ENCODE results near the gene ACOX1. TPM values are rescaled to one million over a fixed set of nuclear protein-coding genes. Genes with fewer than 3 reads are reported as not detected.

Gene ACOX1
- total and polyA plus RNA-seq, 4 donors, result 33.3 to 293 (median 63.4) TPM

- H3K27me3 ChIP-seq (ENCODE audit: control insufficient read depth in 4 of 4, insufficient read depth in 4 of 4, low read length in 3 of 4), result no peaks in the 10 kb centered on the region
- H3K9me3 ChIP-seq (ENCODE audit: control insufficient read depth in 4 of 4, low read length in 3 of 4), result no peaks in the 10 kb centered on the region
- H3K27ac ChIP-seq (ENCODE audit: low read depth in 1 of 2, low read length in 2 of 2), result peak overlapping the region; percentile 6 to 8
- no peak overlapping the region for H3K9ac ChIP-seq (ENCODE audit: low read depth in 1 of 2, low read length in 2 of 2)
- no peak for TF ChIP-seq GABPA (IDR thresholded peaks at IDR 0.05 in 1 of 2, conservative IDR thresholded peaks at IDR 0.05 in 1 of 2)
- TF ChIP-seq REST (IDR thresholded peaks at IDR 0.05), result no peak
- no peaks in the 10 kb centered on the region for H3K36me3 ChIP-seq (ENCODE audit: control insufficient read depth in 4 of 4, insufficient read depth in 3 of 4, low read depth in 1 of 4, low read length in 3 of 4)
- 91% methylated on average over 19 of the region's 19 CpGs for WGBS
- no peak for DNase-seq (ENCODE audit: low spot score)
- H3K4me3 ChIP-seq (ENCODE audit: low read depth in 1 of 3, low read length in 3 of 3), result no peak overlapping the region
- H3K4me1 ChIP-seq (ENCODE audit: control insufficient read depth in 4 of 4, insufficient read depth in 4 of 4, low read length in 3 of 4), result peaks cover 0 to 17% (median 14%) of the 10 kb centered on the region in 4 donors
Observed at GRCh38 chr17:75922963-75923874, 55.7 kb downstream of the ACOX1 start.

GRCh38 chr17:75922173-75922961 is 56.6 kb downstream of the ACOX1 start:
- Histone ChIP-seq H3K27ac (ENCODE audit: low read depth in 1 of 2, low read length in 2 of 2) (peak overlapping the region; percentile 6 to 8), H3K4me1 (ENCODE audit: control insufficient read depth in 4 of 4, insufficient read depth in 4 of 4, low read length in 3 of 4) (peaks cover 0 to 17% (median 14%) of the 10 kb centered on the region in 4 donors), H3K36me3 (ENCODE audit: control insufficient read depth in 4 of 4, insufficient read depth in 3 of 4, low read depth in 1 of 4, low read length in 3 of 4) (no peaks in the 10 kb centered on the region), H3K9me3 (ENCODE audit: control insufficient read depth in 4 of 4, low read length in 3 of 4) (no peaks in the 10 kb centered on the region), H3K27me3 (ENCODE audit: control insufficient read depth in 4 of 4, insufficient read depth in 4 of 4, low read length in 3 of 4) (no peaks in the 10 kb centered on the region), H3K9ac (ENCODE audit: low read depth in 1 of 2, low read length in 2 of 2) (no peak overlapping the region), H3K4me3 (ENCODE audit: low read depth in 1 of 3, low read length in 3 of 3) (no peak overlapping the region)
- WGBS, result 67% methylated on average over 18 of the region's 18 CpGs
- DNase-seq (ENCODE audit: low spot score), result no peak
- TF ChIP-seq HNF4A (conservative IDR thresholded peaks at IDR 0.05), result peak; percentile 71 to 81
- TF ChIP-seq SP1 (IDR thresholded peaks at IDR 0.05), result peak; percentile 90
- TF ChIP-seq RXRA (IDR thresholded peaks at IDR 0.05), result peak; percentile 67 to 72
- peak; percentile 92 for TF ChIP-seq NR2F2 (IDR thresholded peaks at IDR 0.05)
- no peak for TF ChIP-seq CTCF (IDR thresholded peaks at IDR 0.05; ENCODE audit: low read depth, low read length, missing input control)
- peak; percentile 41 for TF ChIP-seq HNF4G (IDR thresholded peaks at IDR 0.05)
- TF ChIP-seq ZBTB33 (IDR thresholded peaks at IDR 0.05), result no peak
- no peak for TF ChIP-seq FOXA1 (IDR thresholded peaks at IDR 0.05)
